Calu3 (cell line): ENCODE measurements around the gene CMIP. TPM values are rescaled to one million over a fixed set of nuclear protein-coding genes. Genes with fewer than 3 reads are reported as not detected.

Experiments used
- BruUV-seq: library from RNA; stranded (reverse); fragments of 400-500 nt; replicated peaks from 2 replicates; lab custom pipeline; 2021; lab: Mats Ljungman, UMichigan
- CTCF ChIA-PET: fragments of 300-600 bp; sonication (Branson Sonifier 250); formaldehyde crosslinking; loops from one replicate; lab custom pipeline; 2022; ENCODE audit warnings: antibody characterized with exemption; lab: Charles Lee
- DNase-seq: peaks from one replicate; pipeline ENCODE4 v3.0.0; 2022
- H3K27ac Mint-ChIP-seq: one replicate; pipeline ENCODE4 v1.8.0; 2022; ENCODE audit warnings: mixed read lengths; ENCODE audit not compliant: unreplicated experiment
- H3K27me3 Mint-ChIP-seq: one replicate; pipeline ENCODE4 v1.8.0; 2022; ENCODE audit warnings: mixed read lengths; ENCODE audit not compliant: unreplicated experiment
- H3K36me3 Mint-ChIP-seq: one replicate; pipeline ENCODE4 v1.8.0; 2022; ENCODE audit warnings: mild to moderate bottlenecking, moderate library complexity, mixed read lengths; ENCODE audit not compliant: insufficient read depth, unreplicated experiment
- H3K4me1 Mint-ChIP-seq: one replicate; pipeline ENCODE4 v1.8.0; 2022; ENCODE audit warnings: mild to moderate bottlenecking, low read depth, mixed read lengths; ENCODE audit not compliant: unreplicated experiment
- H3K4me3 Mint-ChIP-seq: one replicate; pipeline ENCODE4 v1.8.0; 2022; ENCODE audit warnings: mild to moderate bottlenecking, low read depth, moderate library complexity, mixed read lengths; ENCODE audit not compliant: unreplicated experiment
- H3K9me3 Mint-ChIP-seq: one replicate; pipeline ENCODE4 v1.8.0; 2022; ENCODE audit warnings: low read depth, mixed read lengths; ENCODE audit not compliant: unreplicated experiment
- intact Hi-C: fragments of 100-400 bp; cut with micrococcal nuclease; formaldehyde crosslinking; loops from one replicate; pipeline ENCODE4 v1.10.0; 2022; ENCODE audit not compliant: unreplicated experiment
- total RNA-seq: library from RNA; stranded (reverse); gene quantifications from 2 replicates; pipeline ENCODE4 v1.2.3, GENCODE V29; 2022
- TF ChIP-seq, protein P1 (sequence below): fragments of 200-600 bp; IDR thresholded peaks from one replicate; pipeline ENCODE4 v1.8.0; 2022; ENCODE audit warnings: antibody characterized with exemption; ENCODE audit not compliant: unreplicated experiment

Gene CMIP
- total RNA-seq, 1 experiment from 2014 or later: 82.7 TPM

DNA sequence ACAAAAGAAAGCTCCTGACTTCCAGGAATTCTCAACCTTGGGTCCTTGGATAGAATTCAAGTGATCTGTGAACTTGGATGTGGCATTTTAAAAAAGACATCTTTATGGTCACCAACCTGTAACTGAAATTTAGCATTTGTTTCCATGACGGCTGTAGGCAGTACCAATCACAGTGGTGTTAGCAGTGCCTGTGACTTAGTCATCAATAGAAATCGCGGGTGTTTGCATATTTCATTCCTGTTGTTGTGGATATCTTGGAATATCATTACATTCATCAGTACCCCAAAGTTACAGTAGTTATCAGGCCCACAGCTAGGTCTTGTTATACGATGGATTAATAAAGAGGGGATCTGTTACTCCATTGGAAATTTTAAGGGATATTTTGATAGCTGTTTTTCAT is 81.6 kb downstream of the CMIP start:
- no peak for DNase-seq
- intact Hi-C loops: loop anchor here (10.0 kb wide), 1 partner anchor 59 kb away; no protein-coding TSS in a partner anchor
- peaks cover 77% of the 10 kb centered on the region for H3K4me1 Mint-ChIP-seq

DNA sequence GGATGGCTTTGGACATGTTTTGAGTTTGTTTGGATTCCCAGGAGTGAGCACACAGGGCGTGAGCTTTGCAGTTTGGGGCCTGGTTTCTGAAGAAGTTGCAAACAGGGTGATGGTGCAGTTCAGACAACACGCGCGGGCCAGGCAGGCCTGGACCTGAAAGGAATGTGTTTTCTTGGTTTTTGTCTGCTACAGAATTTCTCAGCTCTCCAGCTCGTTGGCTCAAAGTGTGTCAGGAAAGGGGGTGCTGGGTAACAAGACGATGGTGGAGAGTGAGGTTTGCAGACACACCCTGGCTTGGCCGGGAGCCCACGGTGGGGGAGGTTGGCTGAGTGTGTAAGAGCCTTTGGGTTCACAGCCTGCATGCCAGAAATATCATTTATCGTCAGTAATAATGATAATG is 82.3 kb downstream of the CMIP start:
- TF ChIP-seq, protein P1, sequence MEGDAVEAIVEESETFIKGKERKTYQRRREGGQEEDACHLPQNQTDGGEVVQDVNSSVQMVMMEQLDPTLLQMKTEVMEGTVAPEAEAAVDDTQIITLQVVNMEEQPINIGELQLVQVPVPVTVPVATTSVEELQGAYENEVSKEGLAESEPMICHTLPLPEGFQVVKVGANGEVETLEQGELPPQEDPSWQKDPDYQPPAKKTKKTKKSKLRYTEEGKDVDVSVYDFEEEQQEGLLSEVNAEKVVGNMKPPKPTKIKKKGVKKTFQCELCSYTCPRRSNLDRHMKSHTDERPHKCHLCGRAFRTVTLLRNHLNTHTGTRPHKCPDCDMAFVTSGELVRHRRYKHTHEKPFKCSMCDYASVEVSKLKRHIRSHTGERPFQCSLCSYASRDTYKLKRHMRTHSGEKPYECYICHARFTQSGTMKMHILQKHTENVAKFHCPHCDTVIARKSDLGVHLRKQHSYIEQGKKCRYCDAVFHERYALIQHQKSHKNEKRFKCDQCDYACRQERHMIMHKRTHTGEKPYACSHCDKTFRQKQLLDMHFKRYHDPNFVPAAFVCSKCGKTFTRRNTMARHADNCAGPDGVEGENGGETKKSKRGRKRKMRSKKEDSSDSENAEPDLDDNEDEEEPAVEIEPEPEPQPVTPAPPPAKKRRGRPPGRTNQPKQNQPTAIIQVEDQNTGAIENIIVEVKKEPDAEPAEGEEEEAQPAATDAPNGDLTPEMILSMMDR: no peak
- intact Hi-C loops: loop anchor here (10.0 kb wide), 1 partner anchor 58 kb away; no protein-coding TSS in a partner anchor
- peaks cover 85% of the 10 kb centered on the region for H3K4me1 Mint-ChIP-seq
- no TSS peak for BruUV-seq
- peaks cover 26% of the 10 kb centered on the region for H3K36me3 Mint-ChIP-seq
- H3K27me3 Mint-ChIP-seq: no peaks in the 10 kb centered on the region
- CTCF ChIA-PET: interaction anchor here (1.2 kb wide), 1 partner anchor 32 kb away, joined by 5 read pairs; no protein-coding TSS in a partner anchor
- peak overlapping the region; percentile 62 for H3K4me3 Mint-ChIP-seq
- no peaks in the 10 kb centered on the region for H3K9me3 Mint-ChIP-seq
- peak; percentile 64 for DNase-seq
- peak overlapping the region; percentile 80 for H3K27ac Mint-ChIP-seq

More for the DNA sequence above, 81.6 kb downstream of the CMIP start:
- H3K9me3 Mint-ChIP-seq: no peaks in the 10 kb centered on the region
- no TSS peak for BruUV-seq
- no peaks in the 10 kb centered on the region for H3K27me3 Mint-ChIP-seq
- CTCF ChIA-PET: interaction anchor here (0.6 to 1.2 kb wide), 2 partner anchors 32 to 128 kb away, joined by 5 to 6 read pairs; no protein-coding TSS in a partner anchor
- no peak overlapping the region for H3K4me3 Mint-ChIP-seq
- no peak overlapping the region for H3K27ac Mint-ChIP-seq
- TF ChIP-seq, protein P1: no peak
- peaks cover 26% of the 10 kb centered on the region for H3K36me3 Mint-ChIP-seq

DNA sequence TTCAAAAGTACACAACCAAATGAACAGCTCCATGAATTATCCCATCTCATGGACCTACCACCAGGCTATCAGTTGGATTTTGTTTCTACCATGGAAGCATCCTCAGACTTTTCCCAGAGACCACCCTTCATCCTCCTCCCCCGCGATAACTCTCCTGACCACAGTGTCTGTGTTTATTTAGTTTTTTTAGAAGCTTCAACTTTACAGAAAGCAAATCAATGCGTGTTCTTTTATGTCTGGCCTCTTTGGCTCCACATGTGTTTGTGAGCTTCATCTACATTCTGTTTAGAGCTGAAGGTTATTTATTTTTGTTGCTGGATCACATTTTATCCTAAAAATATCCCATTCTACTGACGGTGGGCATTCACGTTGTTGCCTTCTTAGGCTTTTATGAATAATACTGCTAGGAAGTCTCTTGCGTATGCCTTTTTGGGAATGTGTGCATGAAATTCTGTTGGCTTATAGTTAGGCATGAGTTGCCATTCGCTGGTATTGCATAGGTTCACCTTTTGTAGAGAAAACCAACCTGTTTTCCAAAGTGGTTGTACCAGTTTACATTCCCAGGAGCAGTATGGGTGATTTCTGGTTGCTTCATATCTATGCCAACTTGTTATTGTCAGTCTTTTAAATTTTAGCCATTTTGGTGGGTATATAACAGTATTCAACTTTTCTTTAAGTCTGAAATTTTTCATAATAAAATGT is 83.0 kb downstream of the CMIP start:
- no peaks in the 10 kb centered on the region for H3K9me3 Mint-ChIP-seq
- H3K36me3 Mint-ChIP-seq: peaks cover 26% of the 10 kb centered on the region
- intact Hi-C loops: loop anchor here (10.0 kb wide), 1 partner anchor 57 kb away; no protein-coding TSS in a partner anchor
- no TSS peak for BruUV-seq
- CTCF ChIA-PET: no interaction called here
- DNase-seq: no peak
- TF ChIP-seq, protein P1: no peak
- H3K27me3 Mint-ChIP-seq: no peaks in the 10 kb centered on the region
- H3K4me1 Mint-ChIP-seq: peaks cover 88% of the 10 kb centered on the region
- peak overlapping the region; percentile 80 for H3K27ac Mint-ChIP-seq
- no peak overlapping the region for H3K4me3 Mint-ChIP-seq

DNA sequence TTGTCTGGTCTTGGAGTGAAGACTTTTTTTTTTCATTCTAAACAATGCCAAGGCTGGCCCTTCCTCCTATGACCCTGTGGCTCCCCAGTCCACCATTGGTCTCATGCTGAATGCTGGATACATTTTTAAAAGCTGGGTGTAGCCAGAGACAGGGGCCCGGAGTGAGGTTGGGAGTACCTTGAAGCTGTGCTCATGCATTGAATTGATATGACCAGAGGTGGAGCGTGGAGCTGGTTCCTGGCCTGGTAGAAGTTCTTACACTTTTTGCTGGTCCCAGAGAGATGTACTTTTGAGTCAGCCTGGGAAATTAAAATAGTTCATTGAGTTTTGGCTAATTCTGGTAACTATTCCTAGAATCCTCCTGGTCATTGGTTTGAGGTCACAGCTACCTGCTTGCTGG is 83.6 kb downstream of the CMIP start:
- no peak for DNase-seq
- TF ChIP-seq, protein P1: no peak
- no peak overlapping the region for H3K27ac Mint-ChIP-seq
- CTCF ChIA-PET: interaction anchor here (0.8 kb wide), 1 partner anchor 40 kb away, joined by 5 read pairs; no protein-coding TSS in a partner anchor
- H3K9me3 Mint-ChIP-seq: no peaks in the 10 kb centered on the region
- no peaks in the 10 kb centered on the region for H3K27me3 Mint-ChIP-seq
- peaks cover 23% of the 10 kb centered on the region for H3K36me3 Mint-ChIP-seq
- intact Hi-C loops: loop anchor here (10.0 kb wide), 1 partner anchor 57 kb away; no protein-coding TSS in a partner anchor
- no TSS peak for BruUV-seq
- H3K4me1 Mint-ChIP-seq: peaks cover 88% of the 10 kb centered on the region
- H3K4me3 Mint-ChIP-seq: no peak overlapping the region
